Transverse colon (tissue), 3 donors: ENCODE data around the gene PMVK.

Experiments
- CTCF ChIP-seq, 5 experiments: fragments of 200-600 bp in 3 of 5; fragments of 450-650 bp in 2 of 5; sonication (generic) in 3 of 5; IDR thresholded peaks; 1 replicate in 2 of 5; 2 replicates in 3 of 5; pipeline ENCODE4 v1.5.1; 2016 to 2017; ENCODE audit warnings: antibody characterized with exemption in 5 of 5, inconsistent platforms in 3 of 5, mild to moderate bottlenecking in 2 of 5, moderate library complexity in 1 of 5
- EP300 ChIP-seq: sonication (generic); formaldehyde crosslinking; IDR thresholded peaks from one replicate; pipeline ENCODE4 v1.6.1; 2017; ENCODE audit warnings: antibody characterized with exemption, low read depth

GRCh38 chr1:154941333-154942013 lies 5.0 kb upstream of the PMVK start:
- TF ChIP-seq CTCF (IDR thresholded peaks at IDR 0.05) (no peak), EP300 (no peak)
